GM21737 (cell line): ENCODE results near the gene CDH4.

Source experiments
- ATAC-seq: cut with Tn5 transposase; IDR thresholded peaks from one replicate; pipeline ENCODE4 v1.9.1; 2021; ENCODE audit warnings: mild to moderate bottlenecking, moderate library complexity; ENCODE audit not compliant: unreplicated experiment

The CDH4 gene

GRCh38 chr20:61888101-61888865, 636.2 kb downstream of the CDH4 start:
- no peak for ATAC-seq

DNA sequence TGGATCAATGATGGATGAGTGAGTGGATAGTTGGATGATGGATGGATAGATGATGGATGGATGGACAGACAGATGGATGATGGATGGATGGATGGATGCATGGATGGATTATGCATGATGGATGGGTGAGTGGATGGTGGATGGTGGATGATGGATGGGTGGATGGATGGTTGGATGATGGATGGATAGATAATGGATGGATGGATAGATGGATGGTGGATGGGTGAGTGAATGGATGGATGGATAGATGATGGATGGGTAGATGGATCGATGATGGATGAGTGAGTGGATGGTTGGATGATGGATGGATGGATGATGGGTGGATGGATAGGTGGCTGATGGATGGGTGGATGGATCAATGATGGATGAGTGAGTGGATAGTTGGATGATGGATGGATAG, 637.6 kb downstream of the CDH4 start:
- ATAC-seq: no peak

GRCh38 chr20:61890210-61890609, 638.1 kb downstream of the CDH4 start:
- no peak for ATAC-seq

DNA sequence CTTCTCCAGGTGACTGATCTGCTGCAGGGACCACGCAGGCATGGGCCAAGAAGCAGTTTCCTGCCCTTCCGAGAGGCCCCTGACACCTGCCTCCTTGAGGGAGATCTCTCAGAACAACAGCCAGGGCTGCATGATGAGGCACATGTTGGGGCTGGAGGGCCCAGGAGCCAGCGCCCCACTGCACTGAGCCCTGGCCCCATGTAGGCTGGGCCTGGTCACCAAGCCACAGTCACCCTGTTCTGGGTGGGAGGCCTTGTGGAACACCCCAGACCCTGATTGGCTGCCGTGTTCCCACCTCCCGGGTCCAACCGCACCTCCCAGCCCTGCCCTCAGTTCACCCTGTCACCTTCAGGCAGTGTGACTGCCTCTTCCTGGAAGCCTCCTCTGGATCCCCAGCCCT, 639.4 kb downstream of the CDH4 start:
- no peak for ATAC-seq

DNA sequence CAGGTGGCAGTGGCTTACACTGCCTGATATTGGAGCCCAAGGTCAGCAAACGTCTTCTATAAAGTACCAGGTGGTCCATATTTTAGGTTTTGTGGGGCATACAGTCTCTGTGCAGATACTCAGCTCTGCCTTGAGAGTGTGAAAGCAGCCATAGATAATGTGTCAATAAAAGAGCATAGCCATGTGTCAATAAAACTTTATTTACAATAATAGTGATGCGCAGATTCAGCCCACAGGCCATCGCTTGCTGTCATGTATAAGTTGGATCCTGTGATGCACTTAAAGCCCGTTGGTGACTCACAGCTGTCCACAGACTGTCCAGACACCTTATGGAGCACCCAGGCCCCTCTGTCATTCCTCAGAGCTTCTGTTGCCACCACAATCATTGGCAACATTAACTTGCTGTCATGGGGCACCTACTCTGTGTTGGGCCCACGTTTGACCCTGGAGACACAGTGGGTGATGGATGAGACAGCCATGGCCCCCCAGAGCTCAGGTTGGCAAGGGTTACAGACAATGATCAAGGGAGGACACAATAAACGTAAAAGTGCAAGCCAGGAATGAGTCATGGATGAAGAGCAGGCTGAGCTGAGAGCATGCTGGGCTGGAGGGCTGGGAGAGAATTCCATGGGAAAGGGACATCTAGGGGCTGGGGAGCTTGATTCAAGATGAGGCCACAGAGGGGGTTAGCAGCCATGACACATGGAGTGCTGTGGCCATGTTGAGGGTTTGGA, 640.0 kb downstream of the CDH4 start:
- no peak for ATAC-seq

- no peak for ATAC-seq
Measured at GRCh38 chr20:61895016-61895415, 643.0 kb downstream of the CDH4 start.

DNA sequence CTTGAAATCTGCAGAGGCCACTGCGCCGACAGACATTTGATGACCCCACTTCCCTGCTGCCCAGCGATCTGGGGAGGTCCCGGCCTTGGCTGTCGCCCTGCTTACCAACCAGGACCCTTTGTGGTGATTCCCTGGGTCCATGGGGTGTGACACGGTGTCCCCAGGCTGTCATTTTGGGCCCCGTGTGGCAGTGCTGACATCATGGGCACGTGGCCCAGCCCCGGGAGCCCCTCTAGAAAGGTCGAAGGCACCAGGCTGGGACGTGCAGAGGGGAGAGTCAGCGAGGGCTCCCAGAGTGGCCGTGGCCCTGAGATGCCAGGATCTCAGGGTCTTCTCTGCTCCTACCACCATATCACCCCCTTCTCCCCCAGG, 643.6 kb downstream of the CDH4 start:
- ATAC-seq: no peak

GRCh38 chr20:61896058-61896961, 644.2 kb downstream of the CDH4 start:
- no peak for ATAC-seq

DNA sequence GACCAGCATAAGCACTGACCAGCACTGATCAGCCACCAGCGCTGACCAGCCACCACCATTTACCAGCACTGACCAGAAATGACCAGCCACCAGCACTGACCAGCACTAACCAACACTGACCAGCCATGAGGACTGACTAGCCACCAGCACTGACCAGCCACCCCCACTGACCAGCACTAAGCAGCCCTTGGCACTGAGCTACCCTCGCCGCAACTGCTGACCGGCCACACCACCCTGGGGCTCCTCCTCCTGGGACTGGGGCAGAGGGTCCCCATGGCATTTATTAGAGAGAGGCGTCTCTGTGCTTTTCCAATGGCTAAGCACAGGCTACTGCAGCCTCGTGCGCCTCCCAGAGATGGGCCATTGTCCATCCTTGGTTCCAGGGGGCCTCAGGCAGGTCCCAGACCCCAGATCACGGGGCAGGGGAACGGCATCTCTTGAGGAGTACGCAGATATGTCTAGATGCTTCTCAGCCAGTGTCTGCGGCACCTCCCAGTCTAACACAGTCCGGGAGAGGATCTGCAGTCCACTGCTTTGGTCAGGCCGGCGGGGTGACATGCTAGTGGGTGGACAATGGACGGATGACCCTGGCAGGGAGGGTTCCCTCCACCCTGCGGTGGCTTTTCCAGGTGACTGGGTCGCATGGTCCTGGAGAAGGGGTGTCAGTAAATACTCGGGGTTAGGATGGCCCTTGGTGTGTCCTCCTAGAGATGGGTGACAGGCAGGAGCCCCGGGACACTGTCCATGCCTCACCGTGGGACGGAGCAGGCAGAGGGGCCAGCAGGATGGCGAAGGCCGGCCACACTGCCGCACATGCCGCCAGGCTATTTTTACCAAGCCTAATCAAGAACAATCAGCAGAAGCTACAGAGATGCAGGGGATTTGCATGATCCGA, 645.6 kb downstream of the CDH4 start:
- ATAC-seq: no peak

DNA sequence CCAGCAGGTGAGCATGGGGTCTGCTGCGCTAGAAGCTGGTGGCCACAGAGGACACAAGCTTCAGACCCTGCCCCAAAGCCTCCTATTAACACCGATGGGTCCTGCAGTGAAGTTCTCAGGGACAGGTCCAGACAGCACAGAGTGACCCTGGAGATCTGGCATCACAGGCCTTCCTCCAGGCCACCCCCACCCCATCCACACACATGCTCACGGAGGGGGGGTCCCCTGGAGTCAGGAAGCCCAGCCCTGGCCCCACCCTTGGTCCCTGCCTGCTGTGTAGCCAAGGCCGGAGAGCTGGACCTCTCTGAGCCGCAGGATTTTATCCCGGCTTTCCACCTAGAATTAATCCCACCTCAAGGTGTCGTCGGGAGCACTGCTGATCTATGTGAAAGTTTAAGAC, 646.3 kb downstream of the CDH4 start:
- no peak for ATAC-seq

GRCh38 chr20:61900011-61900944, 648.2 kb downstream of the CDH4 start:
- no peak for ATAC-seq

- no peak for ATAC-seq
Measured at GRCh38 chr20:61900945-61901293, 648.9 kb downstream of the CDH4 start.

GRCh38 chr20:61901392-61902220, 649.5 kb downstream of the CDH4 start:
- no peak for ATAC-seq

DNA sequence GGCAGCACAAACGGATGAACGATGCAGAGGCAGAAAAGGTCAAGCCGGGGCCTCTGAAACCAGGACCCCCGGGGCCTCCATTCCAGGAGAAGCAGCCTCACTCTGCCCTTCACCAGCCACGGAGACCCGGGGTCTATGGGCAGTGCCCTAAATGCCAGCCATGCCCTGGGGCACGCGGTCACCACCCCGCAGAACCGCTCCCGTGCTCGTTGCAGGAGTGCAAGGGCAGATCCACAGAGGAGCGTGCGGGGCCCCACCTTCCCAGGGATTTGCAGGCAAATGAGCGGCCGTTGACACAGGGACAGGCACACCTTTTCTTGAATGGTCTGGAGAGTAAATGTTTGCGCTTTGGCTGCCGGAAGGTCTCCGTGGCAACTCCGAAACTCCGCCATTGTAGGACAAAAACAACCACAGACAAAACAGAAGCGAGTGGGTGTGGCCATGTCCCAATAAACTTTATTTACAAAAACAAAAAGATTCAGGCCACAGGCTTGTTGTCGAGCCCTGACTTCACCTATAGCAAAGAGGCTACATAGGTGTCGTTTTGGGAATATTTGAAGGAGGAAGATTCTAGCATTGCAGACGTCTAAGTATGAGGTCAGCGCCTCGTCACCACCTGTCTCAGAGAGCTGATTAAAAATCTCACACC, 650.3 kb downstream of the CDH4 start:
- ATAC-seq: no peak

GRCh38 chr20:61903575-61904340, 651.7 kb downstream of the CDH4 start:
- ATAC-seq: no peak

DNA sequence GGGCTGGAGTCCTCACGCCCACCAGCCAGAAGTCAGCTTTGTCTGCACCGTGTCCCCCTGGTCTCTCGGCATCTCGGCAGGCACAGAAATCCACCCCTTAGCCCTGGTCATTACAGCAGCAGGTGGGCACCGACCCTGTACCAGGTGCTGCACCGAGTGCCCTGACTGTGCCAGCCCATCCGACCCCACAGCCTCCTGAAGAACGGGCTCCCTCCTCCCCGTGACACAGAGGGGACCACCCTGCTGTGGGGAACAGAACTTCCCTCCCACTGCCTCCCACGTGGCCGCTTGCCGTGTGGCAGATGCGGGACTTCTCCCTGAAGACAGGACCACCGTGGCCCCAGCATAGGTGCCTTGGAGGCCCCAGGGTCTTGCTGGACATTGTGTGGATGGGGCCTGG, 652.4 kb downstream of the CDH4 start:
- ATAC-seq: no peak

DNA sequence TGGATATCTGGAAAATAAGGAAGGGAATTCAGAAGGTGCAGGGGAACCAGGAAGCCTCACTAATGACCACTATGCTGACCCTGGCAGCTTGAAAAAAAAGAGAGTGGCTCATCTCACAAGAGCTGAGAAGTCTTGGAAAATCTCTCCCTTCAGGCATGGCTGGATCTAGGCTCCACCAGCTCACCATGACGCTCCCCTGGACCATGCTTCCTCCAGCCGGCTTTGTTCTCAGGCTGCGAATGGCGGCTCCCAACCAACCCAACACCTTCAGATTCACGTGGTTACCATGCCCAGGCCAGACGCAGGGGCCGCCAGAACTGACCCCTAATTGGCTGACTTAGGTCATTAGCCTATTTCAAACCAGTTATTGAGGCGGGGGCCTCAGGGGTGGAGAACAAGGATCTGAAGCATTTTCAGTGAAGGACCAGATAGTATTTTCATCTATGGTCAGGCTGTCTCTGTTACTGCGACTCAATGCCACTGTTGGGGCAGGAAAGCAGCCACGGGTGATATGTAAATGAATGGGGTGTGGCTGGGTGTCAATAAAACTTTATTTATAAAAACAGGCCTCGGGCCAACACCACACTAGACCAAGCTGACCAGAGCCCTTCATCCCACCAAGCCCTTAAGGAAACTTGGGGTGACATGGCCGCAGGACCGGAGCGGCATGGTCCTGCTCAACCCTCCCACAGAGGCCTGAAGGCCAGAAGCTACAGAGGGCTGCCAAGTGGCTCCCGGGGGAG, 653.9 kb downstream of the CDH4 start:
- no peak for ATAC-seq
